NOMO-1 treated with DMSO at 0.1 percent for 48 hours (cell line): ENCODE data around the gene CERS5.

Experiments
- DNase-seq: peaks from one replicate; lab custom pipeline; 2025; ENCODE audit not compliant: unreplicated experiment; lab: John Stamatoyannopoulos, UW

CERS5 gene

DNA sequence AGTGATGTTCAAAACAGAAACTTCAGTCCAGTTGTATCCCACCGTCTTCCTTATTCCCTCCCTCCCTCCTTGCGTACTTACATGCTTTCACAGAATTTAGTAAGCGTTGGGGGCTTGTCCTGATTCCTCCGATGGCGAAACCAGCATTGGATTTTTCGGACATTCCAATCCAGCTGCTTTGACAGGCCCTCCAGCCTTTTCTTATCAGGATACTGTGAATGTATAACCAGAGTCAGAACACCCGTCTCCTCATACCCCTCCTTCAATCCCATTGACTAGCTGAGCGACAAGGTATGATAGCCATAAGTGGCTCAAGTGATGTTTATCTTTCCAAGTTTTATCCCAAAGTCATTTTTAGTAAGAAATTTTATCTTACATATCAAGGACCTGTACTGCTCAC lies 24.2 kb downstream of the CERS5 start:
- DNase-seq, result no peak

GRCh38 chr12:50132505-50133135 lies 34.5 kb downstream of the CERS5 start:
- peak; percentile 2 for DNase-seq

DNA sequence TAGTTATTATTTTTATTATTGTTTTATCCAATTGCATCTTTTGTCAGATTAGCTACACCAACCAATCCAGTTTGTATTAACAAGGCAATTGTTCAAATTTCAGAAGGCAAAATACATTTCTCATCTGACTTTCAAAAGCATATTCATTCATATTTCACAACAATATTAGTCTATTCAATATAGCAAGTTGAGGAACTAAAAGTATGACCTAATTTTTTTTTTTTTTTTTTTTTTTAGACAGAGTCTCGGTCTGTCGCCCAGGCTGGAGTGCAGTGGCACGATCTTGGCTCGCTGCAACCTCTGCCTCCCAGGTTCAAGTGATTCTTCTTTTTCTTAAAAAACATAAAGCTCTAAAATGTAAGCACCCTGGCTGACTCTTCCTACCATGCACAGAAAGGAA lies 37.9 kb downstream of the CERS5 start:
- no peak for DNase-seq

DNA sequence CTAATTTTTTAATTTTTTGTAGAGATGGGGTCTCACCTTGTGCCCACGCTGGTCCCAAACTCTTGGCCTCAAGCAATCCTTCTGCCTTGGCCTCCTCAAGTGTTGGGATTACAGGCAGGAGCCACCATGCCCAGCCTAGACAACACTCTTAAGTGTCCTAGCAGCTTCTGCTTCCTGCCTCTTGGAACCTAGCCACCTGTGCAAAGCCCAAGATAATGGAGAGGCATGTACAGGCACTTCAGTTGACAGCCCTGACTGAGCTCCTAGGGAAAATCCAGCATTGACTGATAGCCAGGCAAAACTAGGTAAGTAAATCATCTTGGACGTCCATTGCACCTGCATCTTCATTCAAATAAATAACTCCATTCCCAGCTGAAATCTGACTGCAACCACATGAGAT lies 39.6 kb downstream of the CERS5 start:
- no peak for DNase-seq

DNA sequence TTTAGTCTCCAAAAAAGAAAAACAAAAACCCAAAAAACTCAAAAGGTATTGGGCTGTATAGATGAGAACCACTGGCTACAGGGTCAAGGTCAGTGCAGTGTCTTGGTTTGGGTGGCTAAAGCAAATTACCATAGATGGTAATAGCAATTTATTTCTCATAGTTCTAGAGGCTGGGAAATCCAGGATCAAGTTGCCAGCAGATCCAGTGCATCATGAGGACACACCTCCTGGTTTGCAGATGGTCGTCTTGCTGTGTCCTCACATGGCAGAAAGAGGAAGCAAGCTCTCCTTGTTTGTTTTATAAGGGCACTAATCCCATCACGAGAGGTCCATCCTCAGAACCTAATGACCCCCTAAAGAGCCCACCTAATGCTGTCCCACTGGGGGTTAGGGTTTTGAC lies 44.0 kb downstream of the CERS5 start:
- no peak for DNase-seq

DNA sequence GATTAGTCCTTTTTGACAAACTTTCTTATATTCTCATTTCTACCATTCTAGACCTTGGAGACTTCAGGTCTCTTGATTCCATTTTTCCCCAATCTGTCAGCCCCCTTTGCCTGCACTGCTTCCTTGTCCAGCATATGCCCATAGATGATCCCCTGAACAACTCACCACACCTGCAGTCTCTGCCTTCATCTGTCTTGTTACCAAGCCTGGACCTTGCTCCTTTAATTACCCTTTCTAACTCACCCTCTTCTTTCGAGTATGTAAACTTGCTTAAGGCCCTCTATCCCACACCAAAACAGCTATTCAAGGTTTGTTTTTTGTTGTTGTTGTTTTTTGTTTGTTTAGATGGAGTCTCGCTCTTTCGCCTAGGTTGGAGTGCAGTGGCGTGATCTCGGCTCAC lies 45.5 kb downstream of the CERS5 start:
- no peak for DNase-seq

DNA sequence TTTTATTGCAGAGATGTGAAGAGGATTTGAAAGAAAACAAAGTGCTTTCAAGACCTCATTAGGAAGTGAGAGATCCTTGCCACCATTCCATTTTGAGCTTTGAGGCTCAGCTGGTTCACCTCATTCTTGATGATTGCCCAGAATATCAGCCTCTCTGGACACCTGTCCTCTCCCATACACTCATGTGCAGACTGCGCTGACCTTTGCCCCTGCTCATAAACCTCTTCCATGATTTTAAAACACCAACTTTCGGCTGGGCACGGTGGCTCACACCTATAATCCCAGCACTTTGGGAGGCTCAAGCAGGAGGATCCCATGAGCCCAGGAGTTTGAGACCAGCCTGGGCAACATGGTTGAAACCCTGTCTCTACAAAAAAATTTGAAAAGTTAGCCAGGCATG lies 46.2 kb downstream of the CERS5 start:
- DNase-seq, result no peak

GRCh38 chr12:50120521-50120920 lies 46.6 kb downstream of the CERS5 start:
- no peak for DNase-seq

GRCh38 chr12:50119387-50119786 lies 47.8 kb downstream of the CERS5 start:
- no peak for DNase-seq

DNA sequence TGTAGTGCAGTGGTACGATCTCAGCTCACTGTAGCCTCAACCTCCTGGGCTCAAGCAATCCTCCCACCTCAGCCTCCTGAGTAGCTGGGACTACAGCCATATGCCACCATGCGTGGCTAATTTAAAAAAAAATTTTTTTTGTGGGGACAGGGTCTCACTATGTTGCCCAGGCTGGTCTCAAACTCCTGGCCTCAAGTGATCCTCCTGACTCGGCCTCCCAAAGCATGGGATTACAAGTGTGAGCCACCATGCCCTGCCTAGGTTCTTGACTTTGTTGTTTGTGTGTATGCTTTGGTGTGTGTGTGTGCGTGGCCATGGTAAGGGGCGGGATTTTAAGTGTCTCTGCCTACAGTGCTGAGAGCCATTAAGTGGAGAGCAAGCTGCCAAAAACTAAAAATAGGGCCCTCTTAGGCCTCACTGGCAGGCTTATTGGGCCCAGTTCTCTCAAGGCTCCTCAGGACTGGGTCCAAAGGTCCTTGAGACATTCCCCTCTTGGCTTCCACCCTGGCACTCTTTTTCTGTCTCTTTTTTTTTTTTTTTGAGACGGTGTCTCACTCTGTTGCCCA lies 50.0 kb downstream of the CERS5 start:
- no peak for DNase-seq

DNA sequence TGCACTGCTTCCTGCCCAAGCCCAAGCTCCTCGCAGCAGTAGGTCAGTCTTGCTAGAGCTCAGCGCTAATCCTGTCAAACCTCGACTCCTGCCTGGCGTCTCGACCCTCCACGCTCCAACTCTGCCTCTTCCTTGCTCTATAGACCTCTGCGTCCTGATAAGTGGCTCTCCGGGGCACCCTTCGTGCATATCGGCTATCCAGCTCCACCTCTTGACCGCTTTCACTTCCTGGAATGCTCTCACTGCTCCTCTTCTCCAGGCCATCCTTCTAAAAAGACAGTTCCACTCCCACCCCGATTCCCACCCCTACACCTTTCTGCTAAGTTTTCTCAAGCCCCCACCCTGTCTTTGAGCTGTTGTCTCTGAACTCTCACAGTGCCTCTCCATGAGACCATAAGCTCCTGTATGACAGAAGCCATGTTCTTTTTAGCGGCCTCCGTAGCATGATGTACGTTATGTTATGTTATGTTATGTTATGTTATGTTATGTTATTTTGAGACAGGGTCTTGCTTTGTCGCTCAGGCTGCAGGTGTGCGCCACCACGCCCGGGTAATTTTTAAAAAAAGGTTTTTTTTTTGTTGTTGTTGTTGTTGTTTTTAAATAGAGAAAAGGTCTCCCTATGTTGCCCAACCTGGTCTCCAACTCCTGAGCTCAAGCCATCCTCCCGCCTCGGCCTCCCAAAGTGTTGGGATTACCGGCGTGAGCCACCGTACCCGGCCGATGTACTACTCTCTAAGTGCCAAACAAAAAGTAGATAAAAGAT lies 54.5 kb downstream of the CERS5 start:
- DNase-seq, result peak; percentile 67

DNA sequence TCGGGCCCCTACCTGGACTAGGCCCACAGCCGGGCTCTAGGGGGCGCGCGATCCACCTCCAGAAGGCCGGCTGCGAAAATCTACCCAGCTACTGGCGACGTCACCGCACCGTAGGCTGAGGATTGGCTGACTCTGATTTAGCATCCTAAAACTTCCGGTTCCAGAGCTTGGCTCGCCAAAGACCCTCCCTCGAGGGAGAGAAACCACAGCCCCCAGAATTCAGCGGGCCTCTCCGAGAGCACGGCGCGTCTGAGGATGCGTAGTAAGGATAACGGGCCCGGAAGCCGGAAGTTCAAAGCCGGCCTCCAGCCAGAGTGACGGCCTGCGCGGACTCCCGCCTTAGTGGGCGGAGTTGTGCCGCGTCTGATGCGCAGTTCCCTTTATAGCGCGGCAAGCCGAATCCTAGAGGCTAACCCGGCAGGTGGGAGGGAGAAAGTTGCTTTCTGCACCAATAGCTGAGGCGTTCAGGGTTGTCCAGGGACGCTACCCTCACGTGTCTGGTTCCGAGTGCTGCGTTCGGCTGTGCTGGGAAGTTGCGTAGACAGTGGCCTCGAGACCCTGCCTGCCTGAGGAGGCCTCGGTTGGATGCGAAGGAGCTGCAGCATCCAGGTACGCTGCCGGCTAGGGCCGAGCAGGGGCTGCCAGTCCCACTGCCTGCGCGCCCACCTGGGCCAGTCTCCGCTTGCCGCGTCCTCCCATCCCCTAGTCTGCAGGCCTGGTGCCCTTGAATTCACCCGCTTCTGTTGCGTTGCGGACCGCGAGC lies 55.3 kb downstream of the CERS5 start, which contains the start of gene COX14:
COX14 (plus strand) TSS at position 544 of the 763 bp plus-strand sequence. CDS start 7,808 bp downstream, outside the sequence.
- DNase-seq, result peak; percentile 99

DNA sequence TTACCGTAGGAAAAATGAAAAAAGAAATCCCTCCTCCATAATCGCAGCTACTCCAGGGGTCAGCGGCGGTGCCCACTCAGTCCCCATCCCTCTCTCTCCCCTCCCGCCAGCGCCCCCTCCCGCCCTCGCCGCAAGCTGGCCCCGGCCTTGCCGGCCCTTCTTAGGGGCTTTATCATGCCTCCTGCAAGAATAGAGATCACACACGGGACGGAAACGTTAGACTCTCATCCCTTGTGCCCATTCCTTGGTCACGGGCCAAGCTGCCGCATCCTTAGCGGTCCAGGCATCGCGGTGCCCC lies 55.8 kb downstream of the CERS5 start:
- DNase-seq, result no peak

DNA sequence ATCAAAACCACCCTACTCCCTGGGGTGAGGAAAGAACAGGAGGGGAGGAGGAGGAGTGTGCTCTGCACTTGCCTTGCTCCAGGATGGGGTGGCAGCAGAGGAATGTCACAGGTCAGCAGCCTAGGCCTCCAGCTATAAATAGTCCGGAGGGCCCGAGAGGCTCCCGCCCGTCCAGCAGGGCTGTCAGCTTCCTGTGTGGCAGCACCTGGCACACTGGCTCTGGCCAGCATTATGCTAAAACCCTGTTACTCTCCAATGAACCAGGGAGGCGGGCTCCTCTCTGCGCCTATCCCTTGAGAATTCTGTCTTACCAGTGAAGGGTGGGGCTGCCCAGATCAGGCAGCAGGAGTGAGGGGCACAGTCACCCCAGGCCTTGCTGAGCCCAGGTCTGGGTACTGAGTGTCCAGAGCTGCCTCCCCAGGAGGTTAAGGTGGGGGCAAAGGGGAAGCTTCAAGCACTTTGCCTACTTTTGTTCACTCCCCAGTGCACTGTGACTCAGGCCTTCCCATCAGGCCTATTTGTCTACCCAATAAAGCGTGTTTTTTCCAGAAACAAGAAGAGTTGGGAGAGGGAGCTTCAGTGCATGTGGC lies 56.3 kb downstream of the CERS5 start:
- no peak for DNase-seq

DNA sequence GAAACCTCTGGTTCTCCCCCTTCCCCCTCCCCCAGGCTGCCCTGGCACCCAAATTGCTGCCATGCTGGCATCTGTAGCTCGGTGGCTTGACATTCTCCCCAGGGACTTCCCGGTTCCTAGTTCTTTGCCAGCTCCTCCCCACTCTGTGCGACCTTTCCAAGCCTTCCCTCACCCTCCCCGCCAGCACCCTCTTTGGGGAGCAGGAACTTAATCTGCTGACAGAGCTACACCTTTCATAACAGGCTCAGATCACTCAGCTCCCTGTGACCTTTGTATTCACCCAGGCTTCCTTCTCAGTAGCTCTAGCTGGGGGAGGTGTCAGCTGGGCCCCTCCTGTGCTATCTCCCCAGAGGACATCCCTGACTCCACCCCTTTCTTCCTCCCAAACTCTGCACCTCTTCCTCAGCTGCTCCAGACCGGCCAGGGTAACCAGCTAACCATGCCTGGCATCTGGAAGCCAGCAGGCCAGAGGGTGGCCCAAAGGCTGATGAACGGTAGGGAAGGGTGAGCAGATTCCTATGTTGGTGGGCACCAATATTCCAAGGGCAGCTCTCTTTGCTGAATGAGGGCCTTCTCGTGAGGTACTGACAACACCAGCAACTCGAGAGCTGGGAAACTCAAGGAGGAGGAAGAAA lies 56.9 kb downstream of the CERS5 start:
- no peak for DNase-seq

DNA sequence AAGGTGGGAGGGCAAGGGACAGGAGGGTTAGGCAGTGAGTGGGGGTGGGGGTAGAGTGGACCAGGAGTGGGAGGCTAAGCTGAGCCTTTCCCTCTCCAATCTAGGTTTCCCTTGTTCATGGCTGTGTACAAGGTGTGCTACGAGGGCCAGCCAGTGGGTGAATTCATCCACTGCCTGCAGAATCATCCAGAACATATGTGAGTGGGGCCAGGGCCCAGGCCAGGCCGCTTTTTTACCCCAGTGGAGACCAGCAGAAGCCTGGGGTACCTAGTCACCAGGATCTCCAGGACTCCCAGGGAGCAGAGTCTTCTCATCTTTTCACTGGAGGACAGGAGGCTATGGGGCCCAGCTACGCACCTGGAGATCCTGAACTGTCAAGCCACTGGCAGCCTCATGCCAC lies 57.9 kb downstream of the CERS5 start:
- no peak for DNase-seq

DNA sequence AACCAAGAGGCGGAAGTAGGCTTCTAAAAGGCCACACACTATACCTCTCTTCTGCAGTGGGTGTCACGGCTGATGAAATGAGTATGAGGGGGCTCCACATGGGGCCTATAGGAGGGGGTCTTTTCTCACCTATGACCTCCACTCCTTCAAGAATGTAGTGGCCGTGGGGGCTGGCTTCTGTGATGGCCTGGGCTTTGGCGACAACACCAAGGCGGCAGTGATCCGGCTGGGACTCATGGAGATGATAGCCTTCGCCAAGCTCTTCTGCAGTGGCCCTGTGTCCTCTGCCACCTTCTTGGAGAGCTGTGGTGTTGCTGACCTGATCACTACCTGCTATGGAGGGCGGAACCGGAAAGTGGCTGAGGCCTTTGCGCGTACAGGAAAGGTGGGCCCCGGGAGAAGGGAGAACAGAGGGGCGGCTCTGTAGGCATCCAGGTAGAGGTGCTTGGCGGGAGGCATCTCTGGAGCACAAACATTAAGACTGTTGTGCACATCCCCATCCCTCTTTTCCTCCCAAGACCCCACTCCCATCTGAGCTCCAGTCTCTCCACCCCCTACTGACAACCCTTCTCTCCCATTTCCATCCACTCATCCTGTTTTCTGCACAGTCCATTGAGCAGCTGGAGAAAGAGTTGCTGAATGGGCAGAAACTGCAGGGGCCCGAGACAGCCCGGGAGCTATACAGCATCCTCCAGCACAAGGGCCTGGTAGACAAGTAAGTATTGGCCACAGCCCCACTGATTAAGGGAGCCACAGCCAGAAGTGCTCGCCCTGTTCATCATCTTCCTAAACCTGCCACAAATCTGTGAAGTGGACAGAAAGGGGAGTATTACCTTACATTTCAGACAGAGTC lies 59.5 kb downstream of the CERS5 start:
- no peak for DNase-seq

GRCh38 chr12:50106907-50107306 lies 60.3 kb downstream of the CERS5 start:
- DNase-seq, result no peak

- DNase-seq, result no peak
Observed at GRCh38 chr12:50105913-50106450, 61.2 kb downstream of the CERS5 start.
